ENCODE measurements around the gene G3BP2. TPM values are rescaled to one million over a fixed set of nuclear protein-coding genes. Genes with fewer than 3 reads are reported as not detected.

The G3BP2 gene
- total RNA-seq, 1 donor from 2014 or later, result 161 TPM

GRCh38 chr4:75715105-75715799, 42.0 kb upstream of the G3BP2 start:
- no peak for TF ChIP-seq CTCF (IDR thresholded peaks at IDR 0.05)
- Mint-ChIP-seq H3K27ac (ENCODE audit: unreplicated experiment) (peak overlapping the region; percentile 78), H3K4me1 (ENCODE audit: low read depth) (peaks cover 24% of the 10 kb centered on the region), H3K9me3 (ENCODE audit: low read depth) (no peaks in the 10 kb centered on the region), H3K36me3 (ENCODE audit: low read depth) (peaks cover 1% of the 10 kb centered on the region), H3K27me3 (ENCODE audit: low read depth) (no peaks in the 10 kb centered on the region), H3K4me3 (ENCODE audit: unreplicated experiment) (no peak overlapping the region)
- no peak for DNase-seq (ENCODE audit: low spot score)

- Mint-ChIP-seq H3K27ac (ENCODE audit: unreplicated experiment) (peak overlapping the region; percentile 78), H3K9me3 (ENCODE audit: low read depth) (no peaks in the 10 kb centered on the region), H3K36me3 (ENCODE audit: low read depth) (peaks cover 1% of the 10 kb centered on the region), H3K27me3 (ENCODE audit: low read depth) (no peaks in the 10 kb centered on the region), H3K4me1 (ENCODE audit: low read depth) (peaks cover 24% of the 10 kb centered on the region), H3K4me3 (ENCODE audit: unreplicated experiment) (no peak overlapping the region)
- TF ChIP-seq CTCF (IDR thresholded peaks at IDR 0.05), result no peak
- no peak for DNase-seq (ENCODE audit: low spot score)
These were observed 41.5 kb upstream of the G3BP2 start for GRCh38 chr4:75714704-75715103.

GRCh38 chr4:75714011-75714410, 40.8 kb upstream of the G3BP2 start:
- H3K27me3 Mint-ChIP-seq (ENCODE audit: low read depth), result no peaks in the 10 kb centered on the region
- no peak for DNase-seq (ENCODE audit: low spot score)
- no peak for TF ChIP-seq CTCF (IDR thresholded peaks at IDR 0.05)
- peaks cover 1% of the 10 kb centered on the region for H3K36me3 Mint-ChIP-seq (ENCODE audit: low read depth)
- no peaks in the 10 kb centered on the region for H3K9me3 Mint-ChIP-seq (ENCODE audit: low read depth)
- H3K27ac Mint-ChIP-seq (ENCODE audit: unreplicated experiment), result peak overlapping the region; percentile 6
- no peak overlapping the region for H3K4me3 Mint-ChIP-seq (ENCODE audit: unreplicated experiment)
- peaks cover 26% of the 10 kb centered on the region for H3K4me1 Mint-ChIP-seq (ENCODE audit: low read depth)

- H3K4me1 Mint-ChIP-seq (ENCODE audit: low read depth), result peaks cover 19% of the 10 kb centered on the region
- no peak overlapping the region for H3K27ac Mint-ChIP-seq (ENCODE audit: unreplicated experiment)
- H3K4me3 Mint-ChIP-seq (ENCODE audit: unreplicated experiment), result no peak overlapping the region
- no peaks in the 10 kb centered on the region for H3K9me3 Mint-ChIP-seq (ENCODE audit: low read depth)
- TF ChIP-seq CTCF (IDR thresholded peaks at IDR 0.05), result no peak
- peaks cover 3% of the 10 kb centered on the region for H3K36me3 Mint-ChIP-seq (ENCODE audit: low read depth)
- no peak for DNase-seq (ENCODE audit: low spot score)
- no peaks in the 10 kb centered on the region for H3K27me3 Mint-ChIP-seq (ENCODE audit: low read depth)
These were observed 37.0 kb upstream of the G3BP2 start for GRCh38 chr4:75710246-75710645.

GRCh38 chr4:75708218-75708691, 35.0 kb upstream of the G3BP2 start:
- H3K27ac Mint-ChIP-seq (ENCODE audit: unreplicated experiment), result no peak overlapping the region
- peak; percentile 32 for TF ChIP-seq CTCF (IDR thresholded peaks at IDR 0.05)
- H3K27me3 Mint-ChIP-seq (ENCODE audit: low read depth), result no peaks in the 10 kb centered on the region
- peaks cover 3% of the 10 kb centered on the region for H3K36me3 Mint-ChIP-seq (ENCODE audit: low read depth)
- no peaks in the 10 kb centered on the region for H3K9me3 Mint-ChIP-seq (ENCODE audit: low read depth)
- no peak for DNase-seq (ENCODE audit: low spot score)
- H3K4me3 Mint-ChIP-seq (ENCODE audit: unreplicated experiment), result no peak overlapping the region
- peaks cover 2% of the 10 kb centered on the region for H3K4me1 Mint-ChIP-seq (ENCODE audit: low read depth)
